AG09309 (cell line): ENCODE data around the gene FLVCR2.

Experiments used
- DNase-seq: peaks from one replicate; pipeline ENCODE4 v3.0.0-alpha.2; 2010; ENCODE audit warnings: low read depth
- H3K4me3 ChIP-seq: 2 replicates; pipeline ENCODE4 v1.5.1; 2011; ENCODE audit warnings: mild to moderate bottlenecking, low read depth, low read length, moderate library complexity; ENCODE audit not compliant: control insufficient read depth
- TF ChIP-seq, protein P1 (sequence below): IDR thresholded peaks from 2 replicates; pipeline ENCODE4 v1.5.1; 2011; ENCODE audit warnings: mild to moderate bottlenecking, low read depth, low read length, inconsistent platforms; ENCODE audit not compliant: insufficient read depth, control insufficient read depth; ENCODE audit errors: missing control alignments

Gene FLVCR2

GRCh38 chr14:75660630-75661498 is 82.4 kb downstream of the FLVCR2 start, which contains the start of the genes ERG28 and TTLL5:
Gene ERG28 (minus strand): TSS chr14:75660876. CDS start chr14:75657502, 3,374 bp downstream.
Gene TTLL5 (plus strand): TSS chr14:75661246. CDS start chr14:75663150, 1,904 bp downstream.
- TF ChIP-seq, protein P1, sequence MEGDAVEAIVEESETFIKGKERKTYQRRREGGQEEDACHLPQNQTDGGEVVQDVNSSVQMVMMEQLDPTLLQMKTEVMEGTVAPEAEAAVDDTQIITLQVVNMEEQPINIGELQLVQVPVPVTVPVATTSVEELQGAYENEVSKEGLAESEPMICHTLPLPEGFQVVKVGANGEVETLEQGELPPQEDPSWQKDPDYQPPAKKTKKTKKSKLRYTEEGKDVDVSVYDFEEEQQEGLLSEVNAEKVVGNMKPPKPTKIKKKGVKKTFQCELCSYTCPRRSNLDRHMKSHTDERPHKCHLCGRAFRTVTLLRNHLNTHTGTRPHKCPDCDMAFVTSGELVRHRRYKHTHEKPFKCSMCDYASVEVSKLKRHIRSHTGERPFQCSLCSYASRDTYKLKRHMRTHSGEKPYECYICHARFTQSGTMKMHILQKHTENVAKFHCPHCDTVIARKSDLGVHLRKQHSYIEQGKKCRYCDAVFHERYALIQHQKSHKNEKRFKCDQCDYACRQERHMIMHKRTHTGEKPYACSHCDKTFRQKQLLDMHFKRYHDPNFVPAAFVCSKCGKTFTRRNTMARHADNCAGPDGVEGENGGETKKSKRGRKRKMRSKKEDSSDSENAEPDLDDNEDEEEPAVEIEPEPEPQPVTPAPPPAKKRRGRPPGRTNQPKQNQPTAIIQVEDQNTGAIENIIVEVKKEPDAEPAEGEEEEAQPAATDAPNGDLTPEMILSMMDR, result no peak
- peak within 1 kb of the TSS; percentile 96 for H3K4me3 ChIP-seq
- peak; percentile 95 for DNase-seq

GRCh38 chr14:75661499-75661814 is 83.0 kb downstream of the FLVCR2 start:
- TF ChIP-seq, protein P1, result no peak
- peak overlapping the region; percentile 96 for H3K4me3 ChIP-seq
- no peak for DNase-seq

DNA sequence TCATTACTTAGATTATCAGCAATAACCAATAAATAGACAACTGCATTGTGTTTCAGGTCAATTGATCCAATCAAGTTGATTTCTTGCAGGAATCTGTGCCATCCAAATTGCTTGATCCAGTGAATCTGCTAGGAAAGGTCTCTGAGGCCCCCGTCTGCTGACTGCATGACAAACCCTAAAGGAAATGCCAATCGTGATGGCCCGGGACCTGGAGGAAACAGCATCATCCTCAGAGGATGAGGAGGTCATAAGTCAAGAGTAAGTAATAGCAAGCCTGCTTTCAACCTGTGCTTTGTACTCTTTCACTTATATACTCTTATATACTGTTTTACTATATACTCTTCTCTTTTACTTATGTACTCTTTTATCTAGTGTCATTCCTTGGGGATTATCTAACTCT is 84.5 kb downstream of the FLVCR2 start:
- no peak for DNase-seq
- TF ChIP-seq, protein P1, result no peak
- H3K4me3 ChIP-seq, result no peak overlapping the region

DNA sequence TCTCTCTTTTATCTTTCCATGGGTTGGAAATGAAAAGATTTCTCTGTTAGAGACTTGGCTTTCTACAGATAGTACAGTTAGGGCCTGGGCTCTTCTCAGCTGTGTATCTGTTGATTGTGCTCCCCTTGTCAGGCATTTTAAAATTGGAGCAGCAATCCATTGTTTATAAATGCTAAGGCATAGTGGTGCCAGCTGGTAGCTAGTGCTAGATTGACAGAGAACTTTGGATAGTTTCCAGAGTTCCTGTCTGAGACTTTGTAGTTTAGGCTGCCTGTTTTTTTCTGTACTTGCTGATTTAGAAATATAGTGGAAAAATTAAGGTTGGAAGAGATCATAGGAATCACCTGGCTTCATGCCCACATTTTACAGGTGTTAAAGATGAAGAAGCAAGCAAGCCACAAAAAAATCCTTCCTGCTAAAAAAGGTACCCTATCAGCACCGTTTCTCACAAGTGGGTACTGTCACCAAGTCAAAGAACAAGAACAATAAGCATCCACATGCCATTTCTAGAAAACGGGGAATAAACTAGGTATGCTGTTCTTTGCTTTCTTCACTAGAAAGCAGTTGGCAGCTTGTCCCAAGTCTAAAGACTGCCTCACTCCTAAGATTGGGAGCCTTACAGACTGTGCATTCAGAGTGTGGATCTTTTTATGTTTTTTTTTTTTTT is 88.8 kb downstream of the FLVCR2 start:
- H3K4me3 ChIP-seq, result no peak overlapping the region
- TF ChIP-seq, protein P1, result no peak
- DNase-seq, result no peak

DNA sequence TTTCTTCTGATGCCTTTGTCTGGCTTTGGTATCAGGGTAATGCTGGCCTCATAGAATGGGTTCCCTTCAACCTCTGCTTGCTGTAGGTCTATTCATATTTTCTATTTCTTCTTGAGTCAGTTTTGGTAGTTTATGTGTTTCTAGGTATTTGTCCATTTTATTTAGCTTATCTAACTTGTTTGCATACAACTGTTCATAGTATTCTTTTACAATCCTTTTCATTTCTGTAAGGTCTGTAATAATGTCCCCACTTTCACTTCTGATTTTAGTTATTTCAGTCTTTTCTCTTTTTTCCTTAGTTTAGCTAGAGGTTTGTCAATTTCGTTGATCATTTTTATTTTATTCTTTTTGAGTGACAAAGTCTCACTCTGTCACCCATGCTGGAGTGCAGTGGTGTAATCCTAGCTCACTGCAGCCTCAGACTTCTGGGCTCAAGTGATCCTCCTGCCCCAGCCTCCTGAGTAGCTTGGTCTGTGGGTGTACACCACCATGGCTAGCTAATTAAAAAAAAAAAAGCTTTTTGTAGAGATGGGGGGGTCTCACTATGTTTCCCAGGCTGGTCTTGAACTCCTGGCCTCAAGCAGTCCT is 94.3 kb downstream of the FLVCR2 start:
- DNase-seq, result no peak
- no peak overlapping the region for H3K4me3 ChIP-seq
- TF ChIP-seq, protein P1, result no peak

DNA sequence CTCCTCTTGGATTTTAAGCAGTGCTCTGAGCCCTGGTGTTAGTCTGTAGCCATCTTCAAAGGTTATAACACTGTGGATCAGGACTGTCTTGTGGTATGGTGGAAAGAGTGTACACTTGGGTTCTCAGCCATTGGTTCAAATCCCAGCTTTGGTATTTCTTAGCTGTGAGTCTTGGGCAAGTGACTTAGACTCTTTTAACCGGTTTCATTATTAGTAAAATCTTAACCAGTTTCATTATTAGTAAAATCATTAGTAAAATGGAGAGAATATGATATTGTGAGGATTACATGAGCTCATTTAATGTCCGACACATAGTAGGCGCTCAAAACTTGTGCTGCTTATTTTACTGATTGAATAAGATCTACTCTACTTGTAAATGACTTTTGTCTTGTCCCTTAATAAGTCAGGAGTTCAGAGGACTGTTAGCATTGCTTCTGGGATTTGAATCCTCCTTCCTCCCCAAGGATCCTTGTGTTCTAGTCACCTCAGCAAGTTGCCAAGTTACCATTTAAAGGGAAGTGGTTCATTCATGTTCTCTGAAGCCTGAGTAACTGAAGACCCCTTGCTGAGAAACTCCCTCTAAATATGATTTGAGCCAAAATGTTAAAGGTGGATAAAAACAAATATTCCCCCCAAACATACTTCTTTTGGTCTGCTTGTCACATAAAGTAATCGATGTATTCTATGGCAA is 95.1 kb downstream of the FLVCR2 start:
- TF ChIP-seq, protein P1, result no peak
- H3K4me3 ChIP-seq, result no peak overlapping the region
- DNase-seq, result no peak
